Measurements from ENCODE around the gene CENPO. TPM values are rescaled to one million over a fixed set of nuclear protein-coding genes. Genes with fewer than 3 reads are reported as not detected.

Gene CENPO
- total RNA-seq, 1 experiment from 2014 or later: 54.8 TPM

DNA sequence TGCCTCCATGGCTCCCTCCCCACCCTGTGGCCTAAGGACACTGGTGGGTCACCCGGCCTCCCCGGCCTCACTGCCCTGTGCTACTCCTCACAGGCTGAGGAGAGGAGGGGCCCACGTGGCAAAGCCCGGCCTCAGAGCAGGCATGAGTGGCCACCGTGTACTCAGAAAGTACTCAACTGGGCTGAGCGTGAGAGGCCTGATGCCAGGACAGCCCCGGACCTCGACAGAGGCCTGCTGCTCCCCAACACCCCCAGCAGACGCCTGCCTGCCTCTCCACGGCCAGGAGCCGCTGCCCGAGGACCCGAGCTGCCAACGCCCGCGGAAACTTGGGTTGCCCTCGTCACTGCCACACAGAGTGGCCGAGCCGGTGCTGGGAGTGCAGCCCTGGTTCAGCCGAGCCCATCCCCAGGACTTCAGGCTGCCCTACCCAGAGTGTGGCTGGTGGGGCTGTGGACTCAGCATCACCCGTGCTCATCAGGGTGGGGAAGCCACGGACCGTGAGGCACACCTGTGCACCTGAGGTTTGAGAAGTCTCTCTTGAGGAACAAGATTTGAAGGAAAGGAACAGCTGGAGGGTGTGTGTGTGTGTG lies 59.3 kb downstream of the CENPO start:
- Mint-ChIP-seq H3K4me3 (ENCODE audit: unreplicated experiment) (no peak overlapping the region), H3K36me3 (ENCODE audit: insufficient read depth, unreplicated experiment) (peaks cover 12% of the 10 kb centered on the region), H3K4me1 (ENCODE audit: low read depth, unreplicated experiment) (peaks cover 26% of the 10 kb centered on the region), H3K27me3 (ENCODE audit: insufficient read depth, unreplicated experiment) (no peaks in the 10 kb centered on the region), H3K9me3 (ENCODE audit: unreplicated experiment) (peaks cover 2% of the 10 kb centered on the region), H3K27ac (ENCODE audit: unreplicated experiment) (no peak overlapping the region)
- intact Hi-C loops (cut with micrococcal nuclease; ENCODE audit: unreplicated experiment): no loop called here
- TF ChIP-seq, protein P1, sequence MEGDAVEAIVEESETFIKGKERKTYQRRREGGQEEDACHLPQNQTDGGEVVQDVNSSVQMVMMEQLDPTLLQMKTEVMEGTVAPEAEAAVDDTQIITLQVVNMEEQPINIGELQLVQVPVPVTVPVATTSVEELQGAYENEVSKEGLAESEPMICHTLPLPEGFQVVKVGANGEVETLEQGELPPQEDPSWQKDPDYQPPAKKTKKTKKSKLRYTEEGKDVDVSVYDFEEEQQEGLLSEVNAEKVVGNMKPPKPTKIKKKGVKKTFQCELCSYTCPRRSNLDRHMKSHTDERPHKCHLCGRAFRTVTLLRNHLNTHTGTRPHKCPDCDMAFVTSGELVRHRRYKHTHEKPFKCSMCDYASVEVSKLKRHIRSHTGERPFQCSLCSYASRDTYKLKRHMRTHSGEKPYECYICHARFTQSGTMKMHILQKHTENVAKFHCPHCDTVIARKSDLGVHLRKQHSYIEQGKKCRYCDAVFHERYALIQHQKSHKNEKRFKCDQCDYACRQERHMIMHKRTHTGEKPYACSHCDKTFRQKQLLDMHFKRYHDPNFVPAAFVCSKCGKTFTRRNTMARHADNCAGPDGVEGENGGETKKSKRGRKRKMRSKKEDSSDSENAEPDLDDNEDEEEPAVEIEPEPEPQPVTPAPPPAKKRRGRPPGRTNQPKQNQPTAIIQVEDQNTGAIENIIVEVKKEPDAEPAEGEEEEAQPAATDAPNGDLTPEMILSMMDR (IDR thresholded peaks at IDR 0.05; ENCODE audit: insufficient read depth in 1 of 2, low read depth in 1 of 2, low read length in 1 of 2, severe bottlenecking in 1 of 2, unreplicated experiment in 1 of 2): no peak
- Histone ChIP-seq H3K36me3 (ENCODE audit: control insufficient read depth, insufficient read depth, low read length) (no peaks in the 10 kb centered on the region), H3K9me3 (peaks cover 20% of the 10 kb centered on the region; the same call in 1 of the 2 replicates), H3K4me3 (ENCODE audit: low read depth, low read length) (no peak overlapping the region), H3K27me3 (replicated peaks; ENCODE audit: control insufficient read depth, insufficient read depth, low read length) (no peaks in the 10 kb centered on the region), H3K4me1 (peaks cover 27% of the 10 kb centered on the region)
- no TSS peak for BruUV-seq (replicated peaks)
- POLR2A ChIA-PET: no interaction called here
- DNase-seq: no peak
- CTCF ChIA-PET: no interaction called here

DNA sequence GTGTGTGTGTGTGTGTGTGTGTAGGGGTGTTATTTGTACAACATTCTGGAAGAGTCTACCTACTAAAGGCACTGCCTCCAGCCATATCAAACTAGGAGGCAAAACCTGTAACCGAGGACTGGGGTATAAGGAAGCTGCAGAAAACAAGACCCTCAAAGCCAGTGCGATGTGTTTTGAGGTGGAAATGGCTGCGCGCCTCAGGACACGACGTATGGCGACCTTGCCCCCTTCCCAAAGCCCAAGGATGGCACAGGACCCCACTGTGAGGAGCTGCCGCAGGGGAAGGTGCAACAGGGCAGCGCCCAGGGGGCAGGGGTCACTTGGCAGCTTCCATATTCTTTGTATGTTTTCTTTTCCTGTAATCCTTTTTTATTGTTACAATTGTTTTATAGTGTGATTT lies 59.8 kb downstream of the CENPO start:
- H3K36me3 Mint-ChIP-seq (ENCODE audit: insufficient read depth, unreplicated experiment): peaks cover 12% of the 10 kb centered on the region
- no peak overlapping the region for H3K4me3 Mint-ChIP-seq (ENCODE audit: unreplicated experiment)
- intact Hi-C loops (cut with micrococcal nuclease; ENCODE audit: unreplicated experiment): no loop called here
- POLR2A ChIA-PET: no interaction called here
- H3K4me1 Mint-ChIP-seq (ENCODE audit: low read depth, unreplicated experiment): peaks cover 26% of the 10 kb centered on the region
- Histone ChIP-seq H3K27me3 (replicated peaks; ENCODE audit: control insufficient read depth, insufficient read depth, low read length) (no peaks in the 10 kb centered on the region), H3K9me3 (peaks cover 15% of the 10 kb centered on the region; the same call in 1 of the 2 replicates), H3K4me3 (ENCODE audit: low read depth, low read length) (no peak overlapping the region), H3K4me1 (peaks cover 27% of the 10 kb centered on the region), H3K36me3 (ENCODE audit: control insufficient read depth, insufficient read depth, low read length) (no peaks in the 10 kb centered on the region)
- TF ChIP-seq, protein P1 (IDR thresholded peaks at IDR 0.05; ENCODE audit: insufficient read depth in 1 of 2, low read depth in 1 of 2, low read length in 1 of 2, severe bottlenecking in 1 of 2, unreplicated experiment in 1 of 2): no peak
- no peak for DNase-seq
- H3K9me3 Mint-ChIP-seq (ENCODE audit: unreplicated experiment): no peaks in the 10 kb centered on the region
- H3K27ac Mint-ChIP-seq (ENCODE audit: unreplicated experiment): no peak overlapping the region
- H3K27me3 Mint-ChIP-seq (ENCODE audit: insufficient read depth, unreplicated experiment): no peaks in the 10 kb centered on the region
- BruUV-seq (replicated peaks): no TSS peak
- CTCF ChIA-PET: no interaction called here

DNA sequence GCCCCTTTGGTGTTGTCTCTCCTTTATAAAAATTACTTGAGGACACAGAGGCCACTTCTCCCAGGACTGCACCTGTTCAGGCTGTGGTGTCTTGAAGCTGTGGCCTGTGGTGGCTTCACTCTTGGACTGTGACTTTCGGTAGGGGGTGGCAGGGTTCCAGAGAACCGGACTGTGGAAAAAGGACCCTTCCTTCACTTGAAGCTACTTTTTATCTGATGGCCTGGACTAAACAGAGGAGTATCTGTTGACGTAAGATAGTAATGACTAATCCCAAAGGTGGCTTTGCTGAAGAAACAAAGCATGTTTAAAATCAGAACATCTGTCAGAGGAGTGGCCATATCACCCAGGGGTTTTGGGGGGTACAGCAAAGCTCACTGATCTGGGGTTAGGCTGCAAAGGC lies 60.8 kb downstream of the CENPO start:
- BruUV-seq (replicated peaks): no TSS peak
- Histone ChIP-seq H3K4me1 (peaks cover 27% of the 10 kb centered on the region), H3K27me3 (replicated peaks; ENCODE audit: control insufficient read depth, insufficient read depth, low read length) (no peaks in the 10 kb centered on the region), H3K36me3 (ENCODE audit: control insufficient read depth, insufficient read depth, low read length) (no peaks in the 10 kb centered on the region; the same call in 1 of the 2 replicates), H3K9me3 (peaks cover 5% of the 10 kb centered on the region; the same call in 1 of the 2 replicates), H3K4me3 (ENCODE audit: low read depth, low read length) (no peak overlapping the region)
- CTCF ChIA-PET: no interaction called here
- no peak overlapping the region for H3K4me3 Mint-ChIP-seq (ENCODE audit: unreplicated experiment)
- POLR2A ChIA-PET: no interaction called here
- H3K4me1 Mint-ChIP-seq (ENCODE audit: low read depth, unreplicated experiment): peaks cover 26% of the 10 kb centered on the region
- peaks cover 12% of the 10 kb centered on the region for H3K36me3 Mint-ChIP-seq (ENCODE audit: insufficient read depth, unreplicated experiment)
- no peak overlapping the region for H3K27ac Mint-ChIP-seq (ENCODE audit: unreplicated experiment)
- intact Hi-C loops (cut with micrococcal nuclease; ENCODE audit: unreplicated experiment): no loop called here
- no peaks in the 10 kb centered on the region for H3K27me3 Mint-ChIP-seq (ENCODE audit: insufficient read depth, unreplicated experiment)
- no peaks in the 10 kb centered on the region for H3K9me3 Mint-ChIP-seq (ENCODE audit: unreplicated experiment)
- TF ChIP-seq, protein P1 (IDR thresholded peaks at IDR 0.05; ENCODE audit: insufficient read depth in 1 of 2, low read depth in 1 of 2, low read length in 1 of 2, severe bottlenecking in 1 of 2, unreplicated experiment in 1 of 2): no peak
- no peak for DNase-seq

Measured in Caco-2 (cell line).